ENCODE measurements around the gene TESK2. TPM values are rescaled to one million over a fixed set of nuclear protein-coding genes. Genes with fewer than 3 reads are reported as not detected.
"Not testable (repeated sequence)": the region's sequence is repeated elsewhere in the genome, so short reads cannot be mapped to it uniquely, and the experiment has no call there.

The TESK2 gene
- total and polyA plus RNA-seq, 5 donors, result 1.6 to 4.7 (median 4.2) TPM

GRCh38 chr1:45491487-45492260, 711 bp upstream of the TESK2 start:
- ATAC-seq (no peak), DNase-seq (no peak)
- H3K9me3 ChIP-seq (ENCODE audit: control insufficient read depth, low read length), result no peaks in the 10 kb centered on the region
- no peak overlapping the region for H3K27ac ChIP-seq (ENCODE audit: low read length)
- WGBS, result 50% methylated on average over 19 of the region's 19 CpGs
- peak overlapping the region; percentile 67 for H3K4me3 ChIP-seq (ENCODE audit: low read length)
- intact Hi-C loops (cut with DNase I), result loop anchor here (2.0 to 10.0 kb wide), 4 partner anchors 131 to 747 kb away; partner anchors contain the start of genes HECTD3 (in 2 of the 4) and UROD (in 2 of the 4)
- no peaks in the 10 kb centered on the region for H3K27me3 ChIP-seq (ENCODE audit: control insufficient read depth, insufficient read depth)
- peaks cover 2% of the 10 kb centered on the region for H3K4me1 ChIP-seq (ENCODE audit: control insufficient read depth, insufficient read depth, low read length)

- DNase-seq, result no peak
- H3K4me3 ChIP-seq (ENCODE audit: low read length), result peak overlapping the region; percentile 67
- no peaks in the 10 kb centered on the region for H3K27me3 ChIP-seq (ENCODE audit: control insufficient read depth, insufficient read depth)
- intact Hi-C loops (cut with DNase I), result loop anchor here (2.0 to 10.0 kb wide), 4 partner anchors 129 to 745 kb away; partner anchors contain the start of genes HECTD3 (in 2 of the 4) and UROD (in 2 of the 4)
- peak in 1 of 2 donors; percentile 4 for ATAC-seq
- no peak overlapping the region for H3K27ac ChIP-seq (ENCODE audit: low read length)
- 3% methylated on average over 17 of the region's 17 CpGs for WGBS
- no peaks in the 10 kb centered on the region for H3K9me3 ChIP-seq (ENCODE audit: control insufficient read depth, low read length)
- H3K4me1 ChIP-seq (ENCODE audit: control insufficient read depth, insufficient read depth, low read length), result no peaks in the 10 kb centered on the region
These were observed 790 bp downstream of the TESK2 start for GRCh38 chr1:45490121-45490625.

- not testable (repeated sequence) for DNase-seq; H3K27ac ChIP-seq (ENCODE audit: low read length)
- 80% methylated on average over 14 of the region's 14 CpGs for WGBS
These were observed 1.6 kb downstream of the TESK2 start for GRCh38 chr1:45489379-45489778.

GRCh38 chr1:45488666-45489377, 2.1 kb downstream of the TESK2 start:
- WGBS, result 74% methylated on average over 10 of the region's 10 CpGs
- intact Hi-C loops (cut with DNase I), result no loop called here
- no peak for ATAC-seq

More at GRCh38 chr1:45489379-45489778, 1.6 kb downstream of the TESK2 start:
- ATAC-seq; H3K27me3 ChIP-seq (ENCODE audit: control insufficient read depth, insufficient read depth); intact Hi-C loops (cut with DNase I); H3K4me1 ChIP-seq (ENCODE audit: control insufficient read depth, insufficient read depth, low read length); H3K9me3 ChIP-seq (ENCODE audit: control insufficient read depth, low read length); H3K4me3 ChIP-seq (ENCODE audit: low read length): not testable (repeated sequence)

GRCh38 chr1:45485949-45486348, 5.0 kb downstream of the TESK2 start:
- H3K27me3 ChIP-seq (ENCODE audit: control insufficient read depth, insufficient read depth), result no peaks in the 10 kb centered on the region
- H3K4me3 ChIP-seq (ENCODE audit: low read length), result no peak overlapping the region
- intact Hi-C loops (cut with DNase I), result no loop called here
- no peaks in the 10 kb centered on the region for H3K4me1 ChIP-seq (ENCODE audit: control insufficient read depth, insufficient read depth, low read length)
- no peaks in the 10 kb centered on the region for H3K9me3 ChIP-seq (ENCODE audit: control insufficient read depth, low read length)
- H3K27ac ChIP-seq (ENCODE audit: low read length), result no peak overlapping the region
- ATAC-seq, result no peak
- no peak for DNase-seq

More at GRCh38 chr1:45488666-45489377, 2.1 kb downstream of the TESK2 start:
- Histone ChIP-seq H3K27me3 (ENCODE audit: control insufficient read depth, insufficient read depth) (no peaks in the 10 kb centered on the region), H3K4me1 (ENCODE audit: control insufficient read depth, insufficient read depth, low read length) (no peaks in the 10 kb centered on the region), H3K4me3 (ENCODE audit: low read length) (no peak overlapping the region), H3K9me3 (ENCODE audit: control insufficient read depth, low read length) (no peaks in the 10 kb centered on the region), H3K27ac (ENCODE audit: low read length) (no peak overlapping the region)
- no peak for DNase-seq

- Histone ChIP-seq H3K4me3 (ENCODE audit: low read length) (no peak overlapping the region), H3K9me3 (ENCODE audit: control insufficient read depth, low read length) (no peaks in the 10 kb centered on the region), H3K27me3 (ENCODE audit: control insufficient read depth, insufficient read depth) (no peaks in the 10 kb centered on the region), H3K27ac (ENCODE audit: low read length) (no peak overlapping the region), H3K4me1 (ENCODE audit: control insufficient read depth, insufficient read depth, low read length) (no peaks in the 10 kb centered on the region)
- WGBS, result 83% methylated on average over 5 of the region's 5 CpGs
- no peak for DNase-seq
- ATAC-seq, result no peak
- intact Hi-C loops (cut with DNase I), result loop anchor here in 1 of 4 donors (10.0 kb wide), 1 partner anchor 94 kb away; no protein-coding TSS in a partner anchor
These were observed 11.8 kb downstream of the TESK2 start for GRCh38 chr1:45479039-45479748.

- Histone ChIP-seq H3K4me1 (ENCODE audit: control insufficient read depth, insufficient read depth, low read length) (no peaks in the 10 kb centered on the region), H3K27ac (ENCODE audit: low read length) (no peak overlapping the region), H3K9me3 (ENCODE audit: control insufficient read depth, low read length) (no peaks in the 10 kb centered on the region), H3K27me3 (ENCODE audit: control insufficient read depth, insufficient read depth) (no peaks in the 10 kb centered on the region), H3K4me3 (ENCODE audit: low read length) (no peak overlapping the region)
- ATAC-seq (no peak), DNase-seq (no peak)
- WGBS, result 73% methylated on average over 4 of the region's 4 CpGs
- intact Hi-C loops (cut with DNase I), result loop anchor here in 1 of 4 donors (10.0 kb wide), 1 partner anchor 93 kb away; no protein-coding TSS in a partner anchor
These were observed 12.7 kb downstream of the TESK2 start for GRCh38 chr1:45478121-45478814.

GRCh38 chr1:45477646-45478045, 13.3 kb downstream of the TESK2 start:
- WGBS, result 94% methylated on average over 3 of the region's 3 CpGs
- no peaks in the 10 kb centered on the region for H3K9me3 ChIP-seq (ENCODE audit: control insufficient read depth, low read length)
- H3K4me1 ChIP-seq (ENCODE audit: control insufficient read depth, insufficient read depth, low read length), result no peaks in the 10 kb centered on the region
- no peaks in the 10 kb centered on the region for H3K27me3 ChIP-seq (ENCODE audit: control insufficient read depth, insufficient read depth)
- intact Hi-C loops (cut with DNase I), result loop anchor here in 1 of 4 donors (10.0 kb wide), 1 partner anchor 93 kb away; no protein-coding TSS in a partner anchor
- ATAC-seq, result no peak
- H3K4me3 ChIP-seq (ENCODE audit: low read length), result no peak overlapping the region
- DNase-seq, result no peak
- no peak overlapping the region for H3K27ac ChIP-seq (ENCODE audit: low read length)

- intact Hi-C loops (cut with DNase I), result loop anchor here in 1 of 4 donors (10.0 kb wide), 1 partner anchor 89 kb away; no protein-coding TSS in a partner anchor
- not testable (repeated sequence) for H3K27me3 ChIP-seq (ENCODE audit: control insufficient read depth, insufficient read depth); H3K27ac ChIP-seq (ENCODE audit: low read length); H3K4me1 ChIP-seq (ENCODE audit: control insufficient read depth, insufficient read depth, low read length); DNase-seq; H3K9me3 ChIP-seq (ENCODE audit: control insufficient read depth, low read length); H3K4me3 ChIP-seq (ENCODE audit: low read length); ATAC-seq
- 97% methylated on average over 6 of the region's 6 CpGs for WGBS
These were observed 16.8 kb downstream of the TESK2 start for GRCh38 chr1:45474194-45474593.

- H3K4me3 ChIP-seq (ENCODE audit: low read length), result no peak overlapping the region
- H3K9me3 ChIP-seq (ENCODE audit: control insufficient read depth, low read length), result no peaks in the 10 kb centered on the region
- no peak overlapping the region for H3K27ac ChIP-seq (ENCODE audit: low read length)
- no peaks in the 10 kb centered on the region for H3K27me3 ChIP-seq (ENCODE audit: control insufficient read depth, insufficient read depth)
- WGBS, result 91% methylated on average over 2 of the region's 2 CpGs
- intact Hi-C loops (cut with DNase I), result loop anchor here in 1 of 4 donors (10.0 kb wide), 1 partner anchor 89 kb away; no protein-coding TSS in a partner anchor
- no peak for DNase-seq
- no peak for ATAC-seq
- no peaks in the 10 kb centered on the region for H3K4me1 ChIP-seq (ENCODE audit: control insufficient read depth, insufficient read depth, low read length)
These were observed 17.7 kb downstream of the TESK2 start for GRCh38 chr1:45473302-45473701.
